DND-41 (cell line): ENCODE data around the gene DUOX2.

Source experiments
- EZH2 ChIP-seq: IDR thresholded peaks from 3 replicates; pipeline ENCODE4 v1.6.1; 2012; ENCODE audit warnings: borderline replicate concordance, low read depth, mild to moderate bottlenecking, moderate library complexity, low read length, inconsistent platforms; ENCODE audit not compliant: severe bottlenecking
- TF ChIP-seq, protein P1 (sequence below): IDR thresholded peaks from 2 replicates; pipeline ENCODE4 v1.5.1; 2012; ENCODE audit warnings: borderline replicate concordance, low read length, moderate library complexity, mild to moderate bottlenecking; ENCODE audit not compliant: poor library complexity, severe bottlenecking; ENCODE audit errors: extremely low read depth

DNA sequence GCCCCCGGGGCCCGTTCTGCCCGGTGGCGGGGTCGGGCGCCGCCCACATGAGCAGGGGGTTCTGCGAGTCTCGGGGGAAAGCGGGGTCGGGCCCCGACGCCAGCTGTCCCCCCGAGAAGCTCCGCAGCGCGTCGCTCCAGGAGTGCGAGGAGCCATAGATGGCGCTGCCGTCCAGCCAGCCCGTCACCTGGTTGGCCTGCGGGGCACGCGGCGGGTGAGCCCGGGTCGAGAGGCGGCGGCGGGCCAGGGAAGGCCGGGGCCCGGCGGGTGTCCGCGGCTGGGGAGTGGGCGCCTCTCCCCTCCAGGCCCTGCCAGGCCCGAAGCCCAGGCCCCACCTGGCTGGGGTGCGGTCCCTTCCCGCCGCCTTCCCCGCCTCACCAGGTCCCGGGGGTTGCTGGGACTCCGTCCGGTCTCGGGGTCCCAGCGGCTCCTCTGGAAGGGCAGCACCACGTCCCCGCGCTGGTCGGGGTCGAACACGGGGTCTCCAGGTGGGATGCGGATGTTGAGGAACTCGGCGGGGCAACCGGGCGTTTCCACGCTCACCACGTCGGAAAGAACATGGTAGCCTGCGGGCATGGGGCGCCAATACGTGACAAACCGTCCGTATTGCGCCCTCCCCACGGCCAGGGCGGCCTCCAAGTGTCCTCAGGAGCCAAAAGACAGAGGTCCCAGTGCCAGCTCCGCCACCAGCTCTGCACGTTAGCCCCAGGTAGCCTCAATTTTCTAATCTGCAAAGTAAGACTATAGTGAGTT, 2.4 kb downstream of the DUOX2 start:
- TF ChIP-seq, protein P1, sequence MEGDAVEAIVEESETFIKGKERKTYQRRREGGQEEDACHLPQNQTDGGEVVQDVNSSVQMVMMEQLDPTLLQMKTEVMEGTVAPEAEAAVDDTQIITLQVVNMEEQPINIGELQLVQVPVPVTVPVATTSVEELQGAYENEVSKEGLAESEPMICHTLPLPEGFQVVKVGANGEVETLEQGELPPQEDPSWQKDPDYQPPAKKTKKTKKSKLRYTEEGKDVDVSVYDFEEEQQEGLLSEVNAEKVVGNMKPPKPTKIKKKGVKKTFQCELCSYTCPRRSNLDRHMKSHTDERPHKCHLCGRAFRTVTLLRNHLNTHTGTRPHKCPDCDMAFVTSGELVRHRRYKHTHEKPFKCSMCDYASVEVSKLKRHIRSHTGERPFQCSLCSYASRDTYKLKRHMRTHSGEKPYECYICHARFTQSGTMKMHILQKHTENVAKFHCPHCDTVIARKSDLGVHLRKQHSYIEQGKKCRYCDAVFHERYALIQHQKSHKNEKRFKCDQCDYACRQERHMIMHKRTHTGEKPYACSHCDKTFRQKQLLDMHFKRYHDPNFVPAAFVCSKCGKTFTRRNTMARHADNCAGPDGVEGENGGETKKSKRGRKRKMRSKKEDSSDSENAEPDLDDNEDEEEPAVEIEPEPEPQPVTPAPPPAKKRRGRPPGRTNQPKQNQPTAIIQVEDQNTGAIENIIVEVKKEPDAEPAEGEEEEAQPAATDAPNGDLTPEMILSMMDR: no peak
- no peak for TF ChIP-seq EZH2
